CD4-positive, alpha-beta T cell treated with Interleukin-21 for 1 hour (primary cell): ENCODE data around the gene TFF2.
A peak's percentile ranks its signal among the peaks of the same experiment; 100 is the strongest.

ENCODE experiments used
- DNase-seq: peaks from one replicate; pipeline ENCODE4 v3.0.0-alpha.2; 2020

The TFF2 gene

GRCh38 chr21:42343963-42344510 lies 6.8 kb downstream of the TFF2 start:
- no peak for DNase-seq

- DNase-seq: no peak
Observed at GRCh38 chr21:42343556-42343955, 7.2 kb downstream of the TFF2 start.

GRCh38 chr21:42343101-42343500 lies 7.7 kb downstream of the TFF2 start:
- DNase-seq: no peak

- DNase-seq: no peak
Observed at GRCh38 chr21:42341776-42342542, 8.8 kb downstream of the TFF2 start.

GRCh38 chr21:42340187-42341050 lies 10.4 kb downstream of the TFF2 start:
- DNase-seq: no peak

- no peak for DNase-seq
Observed at GRCh38 chr21:42338729-42339715, 11.8 kb downstream of the TFF2 start.

GRCh38 chr21:42337830-42338728 lies 12.7 kb downstream of the TFF2 start:
- DNase-seq: peak; percentile 84

- DNase-seq: no peak
Observed at GRCh38 chr21:42337276-42337675, 13.5 kb downstream of the TFF2 start.

- no peak for DNase-seq
Observed at GRCh38 chr21:42336054-42336453, 14.7 kb downstream of the TFF2 start.

GRCh38 chr21:42332557-42333317 lies 18.1 kb downstream of the TFF2 start:
- no peak for DNase-seq

GRCh38 chr21:42331660-42332059 lies 19.1 kb downstream of the TFF2 start:
- DNase-seq: no peak

- no peak for DNase-seq
Observed at GRCh38 chr21:42330380-42331371, 20.1 kb downstream of the TFF2 start.

- no peak for DNase-seq
Observed at GRCh38 chr21:42324896-42325295, 25.9 kb downstream of the TFF2 start.

GRCh38 chr21:42321845-42322244 lies 28.9 kb downstream of the TFF2 start:
- DNase-seq: no peak

GRCh38 chr21:42321231-42321630 lies 29.6 kb downstream of the TFF2 start:
- no peak for DNase-seq

GRCh38 chr21:42320791-42321190 lies 30.0 kb downstream of the TFF2 start:
- no peak for DNase-seq

GRCh38 chr21:42319851-42320572 lies 30.8 kb downstream of the TFF2 start:
- DNase-seq: no peak

GRCh38 chr21:42319376-42319775 lies 31.4 kb downstream of the TFF2 start:
- no peak for DNase-seq
